Thoracic aorta (tissue), 2 donors: ENCODE results near the gene FXYD1. TPM values are rescaled to one million over a fixed set of nuclear protein-coding genes. Genes with fewer than 3 reads are reported as not detected.

Source experiments
- ATAC-seq: fragments of 150-250 bp; one replicate; pipeline ENCODE4 v1.8.0; 2017; ENCODE audit warnings: low read depth; ENCODE audit not compliant: insufficient number of reproducible peaks, low FRiP score
- DNase-seq: peaks from one replicate; pipeline ENCODE4 v3.0.0-alpha.2; 2020; ENCODE audit warnings: low spot score
- H3K27ac ChIP-seq, 2 donors: fragments of 200-600 bp; sonication (generic); 1 replicate in 1 of 2; 2 replicates in 1 of 2; pipeline ENCODE4 v1.5.1; 2016; ENCODE audit warnings: mild to moderate bottlenecking in 2 of 2, moderate library complexity in 2 of 2
- H3K27me3 ChIP-seq: fragments of 200-600 bp; sonication (generic); replicated peaks from 2 replicates; pipeline ENCODE4 v1.6.0; 2016; ENCODE audit warnings: mild to moderate bottlenecking; ENCODE audit not compliant: insufficient read depth
- H3K36me3 ChIP-seq: fragments of 200-600 bp; sonication (generic); one replicate; pipeline ENCODE4 v1.5.1; 2016
- H3K4me1 ChIP-seq, 2 donors: fragments of 200-600 bp; sonication (generic); 1 replicate in 1 of 2; 2 replicates in 1 of 2; pipeline versions ENCODE4 v1.5.1 to v1.6.0; 2016; ENCODE audit warnings: low read depth in 2 of 2, mild to moderate bottlenecking in 1 of 2; ENCODE audit not compliant: control insufficient read depth in 1 of 2
- H3K4me3 ChIP-seq: fragments of 200-600 bp; sonication (generic); 2 replicates; pipeline ENCODE4 v1.5.1; 2016; ENCODE audit warnings: mild to moderate bottlenecking
- H3K9me3 ChIP-seq: fragments of 200-600 bp; sonication (generic); 2 replicates; pipeline ENCODE4 v1.5.1; 2016
- total RNA-seq, 2 donors: library from RNA; depleted of rRNA; stranded (reverse); fragments of >200 nt; gene quantifications; one replicate each; pipeline versions ENCODE4 v1.1.0 to v1.2.3, GENCODE V29; 2016
- TF ChIP-seq, protein P1 (sequence below): fragments of 200-600 bp; sonication (generic); IDR thresholded peaks from one replicate; pipeline ENCODE4 v1.5.1; 2019; ENCODE audit warnings: antibody characterized with exemption

Gene FXYD1
- total RNA-seq, 2 donors from 2014 or later, result 50.7 to 65.8 TPM

DNA sequence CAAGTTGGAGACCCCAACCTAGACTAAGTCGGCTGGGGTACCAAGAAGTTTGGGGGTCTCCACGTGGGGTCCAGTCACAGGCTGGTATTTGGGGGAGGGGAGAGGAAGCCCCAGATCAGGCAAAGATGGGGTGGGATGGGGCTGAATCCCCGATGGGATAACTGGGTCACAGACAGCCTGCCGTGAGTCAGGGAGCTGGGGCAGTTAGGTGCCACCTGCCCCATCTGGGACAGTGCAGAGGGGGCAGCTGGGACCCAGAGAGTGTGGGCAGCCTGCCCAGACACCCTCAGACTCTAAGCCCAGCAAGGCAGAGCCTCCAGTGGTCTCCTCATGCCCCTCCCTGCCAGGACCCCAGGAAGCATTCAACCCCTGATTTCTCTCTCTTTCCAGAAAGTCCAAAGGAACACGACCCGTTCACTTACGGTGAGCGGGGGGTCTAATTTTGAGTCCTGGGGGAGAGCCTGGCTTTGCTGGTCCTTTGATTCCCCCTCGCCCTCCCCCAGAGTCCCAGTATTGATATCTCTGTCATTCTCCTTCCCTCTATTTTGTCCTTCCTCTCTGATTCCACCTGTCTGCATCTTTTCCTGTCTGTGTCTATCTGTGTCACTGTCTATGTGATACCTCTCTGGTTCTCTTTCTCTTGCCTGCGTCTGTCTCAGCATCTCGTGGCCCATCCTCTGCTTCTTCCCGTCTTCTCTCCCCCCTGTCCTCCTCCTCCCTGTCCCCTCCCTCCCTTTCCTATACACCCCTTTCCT, 1.8 kb downstream of the FXYD1 start:
- Histone ChIP-seq H3K36me3 (no peaks in the 10 kb centered on the region), H3K27ac (peak overlapping the region; percentile 84 to 95), H3K27me3 (no peaks in the 10 kb centered on the region), H3K4me1 (peaks cover 19 to 38% of the 10 kb centered on the region in 2 donors), H3K9me3 (no peaks in the 10 kb centered on the region), H3K4me3 (peak overlapping the region; percentile 69)
- ATAC-seq, result no peak
- TF ChIP-seq, protein P1, sequence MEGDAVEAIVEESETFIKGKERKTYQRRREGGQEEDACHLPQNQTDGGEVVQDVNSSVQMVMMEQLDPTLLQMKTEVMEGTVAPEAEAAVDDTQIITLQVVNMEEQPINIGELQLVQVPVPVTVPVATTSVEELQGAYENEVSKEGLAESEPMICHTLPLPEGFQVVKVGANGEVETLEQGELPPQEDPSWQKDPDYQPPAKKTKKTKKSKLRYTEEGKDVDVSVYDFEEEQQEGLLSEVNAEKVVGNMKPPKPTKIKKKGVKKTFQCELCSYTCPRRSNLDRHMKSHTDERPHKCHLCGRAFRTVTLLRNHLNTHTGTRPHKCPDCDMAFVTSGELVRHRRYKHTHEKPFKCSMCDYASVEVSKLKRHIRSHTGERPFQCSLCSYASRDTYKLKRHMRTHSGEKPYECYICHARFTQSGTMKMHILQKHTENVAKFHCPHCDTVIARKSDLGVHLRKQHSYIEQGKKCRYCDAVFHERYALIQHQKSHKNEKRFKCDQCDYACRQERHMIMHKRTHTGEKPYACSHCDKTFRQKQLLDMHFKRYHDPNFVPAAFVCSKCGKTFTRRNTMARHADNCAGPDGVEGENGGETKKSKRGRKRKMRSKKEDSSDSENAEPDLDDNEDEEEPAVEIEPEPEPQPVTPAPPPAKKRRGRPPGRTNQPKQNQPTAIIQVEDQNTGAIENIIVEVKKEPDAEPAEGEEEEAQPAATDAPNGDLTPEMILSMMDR, result no peak
- DNase-seq, result no peak

DNA sequence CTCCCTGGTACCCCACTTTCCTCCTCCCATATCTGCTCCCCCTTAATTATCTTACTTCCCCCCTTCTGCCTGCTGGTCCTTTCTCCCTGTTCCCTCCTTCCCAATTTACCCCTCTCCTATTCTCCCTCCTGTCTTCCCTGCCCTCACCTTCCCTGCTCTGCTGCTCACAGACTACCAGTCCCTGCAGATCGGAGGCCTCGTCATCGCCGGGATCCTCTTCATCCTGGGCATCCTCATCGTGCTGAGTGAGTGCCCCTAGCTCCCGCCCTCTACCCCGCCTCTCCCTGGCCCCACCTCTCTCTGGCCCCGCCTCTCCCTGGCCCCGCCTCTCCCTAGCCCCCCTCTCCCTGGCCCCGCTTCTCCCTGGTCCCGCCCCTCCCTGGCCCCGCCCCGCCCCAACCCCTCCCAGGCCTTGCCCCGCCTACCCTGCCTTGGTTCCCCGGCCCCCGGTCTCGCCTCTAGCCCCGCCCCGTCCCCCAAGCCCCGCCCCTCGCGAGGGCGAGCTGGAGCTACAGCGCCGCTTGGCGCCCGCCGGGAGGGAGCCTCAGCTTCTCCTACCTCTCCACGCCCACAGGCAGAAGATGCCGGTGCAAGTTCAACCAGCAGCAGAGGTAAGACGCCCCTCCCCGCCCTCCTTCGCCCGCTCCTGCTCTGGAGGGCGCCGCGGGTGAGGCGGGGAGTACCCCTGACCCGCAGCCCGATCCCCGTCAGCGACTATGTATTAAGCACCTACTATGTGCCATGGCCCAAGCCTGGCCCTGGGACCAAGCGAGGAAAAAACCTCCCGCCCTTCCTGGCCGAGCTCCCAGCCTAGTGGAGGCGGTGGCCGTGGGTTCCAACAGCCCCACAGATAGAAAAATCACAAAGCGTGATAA, 2.6 kb downstream of the FXYD1 start:
- no peaks in the 10 kb centered on the region for H3K9me3 ChIP-seq
- TF ChIP-seq, protein P1, result no peak
- H3K27ac ChIP-seq, result peak overlapping the region; percentile 73 to 84
- peak overlapping the region; percentile 69 for H3K4me3 ChIP-seq
- peaks cover 19 to 33% of the 10 kb centered on the region in 2 donors for H3K4me1 ChIP-seq
- ATAC-seq (peak; percentile 61), DNase-seq (peak; percentile 87)
- no peaks in the 10 kb centered on the region for H3K27me3 ChIP-seq
- no peaks in the 10 kb centered on the region for H3K36me3 ChIP-seq

DNA sequence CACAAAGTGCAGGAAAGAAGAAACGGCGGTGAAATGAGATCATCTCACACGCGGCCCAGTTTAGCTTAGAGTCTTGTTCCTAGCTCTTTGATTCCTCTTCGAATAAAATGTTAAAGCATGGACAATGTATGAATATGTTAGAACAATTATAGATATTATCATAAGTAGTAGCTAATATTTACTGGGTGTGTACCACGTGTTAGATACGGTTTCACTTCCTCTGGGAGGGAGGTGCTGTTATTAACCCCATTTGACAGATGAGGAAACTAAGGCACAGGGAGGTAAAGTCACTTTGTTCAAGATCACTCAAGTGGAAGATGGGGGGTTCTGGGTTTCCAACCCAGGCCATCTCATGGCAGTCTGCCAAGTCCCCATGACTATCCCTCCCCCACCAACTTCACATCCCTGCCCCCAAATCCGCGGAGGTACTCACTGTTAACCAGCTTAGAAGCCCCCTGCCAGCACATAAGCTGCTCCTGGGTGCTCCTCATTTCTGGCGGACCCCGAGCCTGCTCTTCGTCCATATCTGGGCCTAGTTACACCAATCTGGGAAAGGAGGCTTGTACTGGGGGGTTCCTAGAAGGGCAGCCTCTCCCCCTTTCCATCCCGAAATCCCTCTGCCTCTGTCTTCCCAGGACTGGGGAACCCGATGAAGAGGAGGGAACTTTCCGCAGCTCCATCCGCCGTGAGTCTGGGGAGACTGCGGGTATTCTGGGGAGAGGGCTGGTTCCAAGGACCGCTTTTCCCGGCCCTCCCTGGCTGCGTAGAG, 3.4 kb downstream of the FXYD1 start:
- Histone ChIP-seq H3K4me1 (peaks cover 19 to 33% of the 10 kb centered on the region in 2 donors), H3K27me3 (no peaks in the 10 kb centered on the region), H3K27ac (peak overlapping the region in 1 of 2 donors; percentile 25), H3K4me3 (peak overlapping the region; percentile 49), H3K36me3 (no peaks in the 10 kb centered on the region), H3K9me3 (no peaks in the 10 kb centered on the region)
- TF ChIP-seq, protein P1, result no peak
- no peak for DNase-seq
- no peak for ATAC-seq

DNA sequence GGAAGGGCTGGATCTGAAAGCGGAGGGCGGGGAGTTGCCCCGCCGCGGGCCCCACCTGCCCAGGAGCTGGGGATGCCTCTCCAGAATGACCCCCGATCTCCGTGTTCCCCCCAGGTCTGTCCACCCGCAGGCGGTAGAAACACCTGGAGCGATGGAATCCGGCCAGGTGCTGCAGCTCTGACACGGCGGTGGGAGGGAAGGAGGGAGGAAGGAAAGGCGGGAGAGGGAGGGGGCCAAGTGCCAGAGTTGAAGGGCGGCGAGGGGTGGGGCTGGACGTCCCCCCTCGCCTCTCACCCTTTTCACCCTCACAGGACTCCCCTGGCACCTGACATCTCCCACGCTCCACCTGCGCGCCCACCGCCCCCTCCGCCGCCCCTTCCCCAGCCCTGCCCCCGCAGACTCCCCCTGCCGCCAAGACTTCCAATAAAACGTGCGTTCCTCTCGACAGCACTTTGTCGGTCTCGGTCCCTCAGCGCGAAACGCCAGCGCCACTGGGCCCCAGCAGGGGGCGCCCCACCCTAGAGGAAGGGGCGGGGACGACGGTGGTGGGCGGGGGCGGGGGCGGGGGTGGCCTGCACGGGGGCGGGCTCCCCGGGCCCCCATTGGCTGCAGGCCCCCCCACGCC, 4.1 kb downstream of the FXYD1 start:
- no peaks in the 10 kb centered on the region for H3K27me3 ChIP-seq
- H3K9me3 ChIP-seq, result no peaks in the 10 kb centered on the region
- TF ChIP-seq, protein P1, result peak; percentile 63
- H3K4me1 ChIP-seq, result peaks cover 19 to 36% of the 10 kb centered on the region in 2 donors
- no peaks in the 10 kb centered on the region for H3K36me3 ChIP-seq
- no peak for ATAC-seq
- no peak for DNase-seq
- peak overlapping the region; percentile 24 for H3K4me3 ChIP-seq
- no peak overlapping the region for H3K27ac ChIP-seq
